Ovary (tissue), 3 donors: ENCODE measurements around the gene KRTAP1-1.

Experiments used
- POLR2A ChIP-seq: fragments of 450-650 bp; IDR thresholded peaks from one replicate; pipeline ENCODE4 v1.6.1; 2017; ENCODE audit warnings: antibody characterized with exemption, mild to moderate bottlenecking, moderate library complexity
- TF ChIP-seq, protein P1 (sequence below), 3 donors: fragments of 450-650 bp in 2 of 3; fragments of 200-600 bp in 1 of 3; IDR thresholded peaks; one replicate each; pipeline versions ENCODE4 v1.5.1 to v1.8.0; 2016 to 2022; ENCODE audit warnings: antibody characterized with exemption in 3 of 3, mild to moderate bottlenecking in 1 of 3
- donor health status: DM: no; HTN: no; CAD: no.

DNA sequence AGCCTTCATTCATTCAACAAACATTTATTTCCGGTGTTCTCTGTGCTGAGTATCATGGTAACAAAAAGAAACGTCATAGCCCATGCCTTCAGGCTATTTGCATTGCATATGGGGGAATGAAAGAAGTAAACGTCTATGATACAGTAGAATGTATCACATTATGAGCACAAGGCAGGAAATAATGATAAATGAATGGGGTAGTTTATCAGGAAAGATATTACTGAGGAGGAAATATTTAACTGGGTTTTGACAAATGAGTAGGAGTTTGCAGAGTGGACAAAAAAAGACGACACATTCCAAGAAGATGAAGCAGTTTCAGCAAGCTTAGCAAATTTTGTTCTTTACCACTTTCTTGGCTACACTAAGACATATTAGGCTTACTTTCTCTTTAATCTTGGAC is 41.4 kb upstream of the KRTAP1-1 start:
- TF ChIP-seq, protein P1, sequence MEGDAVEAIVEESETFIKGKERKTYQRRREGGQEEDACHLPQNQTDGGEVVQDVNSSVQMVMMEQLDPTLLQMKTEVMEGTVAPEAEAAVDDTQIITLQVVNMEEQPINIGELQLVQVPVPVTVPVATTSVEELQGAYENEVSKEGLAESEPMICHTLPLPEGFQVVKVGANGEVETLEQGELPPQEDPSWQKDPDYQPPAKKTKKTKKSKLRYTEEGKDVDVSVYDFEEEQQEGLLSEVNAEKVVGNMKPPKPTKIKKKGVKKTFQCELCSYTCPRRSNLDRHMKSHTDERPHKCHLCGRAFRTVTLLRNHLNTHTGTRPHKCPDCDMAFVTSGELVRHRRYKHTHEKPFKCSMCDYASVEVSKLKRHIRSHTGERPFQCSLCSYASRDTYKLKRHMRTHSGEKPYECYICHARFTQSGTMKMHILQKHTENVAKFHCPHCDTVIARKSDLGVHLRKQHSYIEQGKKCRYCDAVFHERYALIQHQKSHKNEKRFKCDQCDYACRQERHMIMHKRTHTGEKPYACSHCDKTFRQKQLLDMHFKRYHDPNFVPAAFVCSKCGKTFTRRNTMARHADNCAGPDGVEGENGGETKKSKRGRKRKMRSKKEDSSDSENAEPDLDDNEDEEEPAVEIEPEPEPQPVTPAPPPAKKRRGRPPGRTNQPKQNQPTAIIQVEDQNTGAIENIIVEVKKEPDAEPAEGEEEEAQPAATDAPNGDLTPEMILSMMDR (IDR thresholded peaks at IDR 0.05): no peak
- TF ChIP-seq POLR2A: no peak
